IMR-90 (cell line): ENCODE results near the gene PRSS53. TPM values are rescaled to one million over a fixed set of nuclear protein-coding genes. Genes with fewer than 3 reads are reported as not detected.

Experiments used
- ATAC-seq: fragments of 200-7000 bp; cut with Tn5 transposase; 2 replicates; pipeline ENCODE4 v1.9.1; 2020; ENCODE audit warnings: low read depth, mild to moderate bottlenecking, moderate library complexity
- Bru-seq: library from RNA; stranded (reverse); fragments of 400-500 nt; gene quantifications from one replicate; lab custom pipeline; 2021; lab: Mats Ljungman, UMichigan
- BruChase-seq, 2 experiments: library from RNA; stranded (reverse); fragments of 400-500 nt; gene quantifications; one replicate each; lab custom pipeline; 2021; lab: Mats Ljungman, UMichigan
- BruUV-seq: library from RNA; stranded (reverse); fragments of 400-500 nt; replicated peaks from 2 replicates; lab custom pipeline; 2021; lab: Mats Ljungman, UMichigan
- CTCF ChIA-PET: fragments of 300-600 bp; formaldehyde crosslinking; extraction: SDS; loops from one replicate; lab custom pipeline; 2021; ENCODE audit warnings: antibody characterized with exemption; lab: Yijun Ruan, JAX
- POLR2A ChIA-PET: fragments of 300-600 bp; sonication (Branson Sonifier 250); formaldehyde crosslinking; loops from one replicate; lab custom pipeline; 2022; ENCODE audit warnings: antibody characterized with exemption; ENCODE audit not compliant: unreplicated experiment; lab: Charles Lee
- DNase-seq: peaks from one replicate; pipeline ENCODE4 v3.0.0; 2013
- H2AFZ ChIP-seq: replicated peaks from 2 replicates; pipeline ENCODE3; 2013; ENCODE audit warnings: low read length, mild to moderate bottlenecking; ENCODE audit not compliant: poor library complexity
- H2AK5ac ChIP-seq: 2 replicates; pipeline ENCODE4 v1.6.1; 2013; ENCODE audit warnings: low read depth, low read length, inconsistent platforms
- H2AK9ac ChIP-seq: replicated peaks from 2 replicates; pipeline ENCODE3; 2013; ENCODE audit warnings: mild to moderate bottlenecking, low read depth, low read length, moderate library complexity; ENCODE audit not compliant: poor library complexity
- H2BK120ac ChIP-seq: 2 replicates; pipeline ENCODE4 v1.6.1; 2013; ENCODE audit warnings: low read depth, low read length, inconsistent platforms
- H2BK15ac ChIP-seq: 3 replicates; pipeline ENCODE4 v1.6.1; 2013; ENCODE audit warnings: low read depth, low read length, inconsistent platforms
- H2BK20ac ChIP-seq: 2 replicates; pipeline ENCODE4 v1.6.1; 2013; ENCODE audit warnings: low read depth, mild to moderate bottlenecking, inconsistent platforms, low read length, moderate library complexity
- H2BK5ac ChIP-seq: 2 replicates; pipeline ENCODE4 v1.6.1; 2013; ENCODE audit warnings: mild to moderate bottlenecking, low read depth, low read length, inconsistent platforms; ENCODE audit not compliant: poor library complexity, severe bottlenecking
- H3K14ac ChIP-seq: replicated peaks from 2 replicates; pipeline ENCODE4 v1.6.1; 2013; ENCODE audit warnings: low read depth, low read length, inconsistent platforms
- H3K18ac ChIP-seq: 2 replicates; pipeline ENCODE4 v1.6.1; 2013; ENCODE audit warnings: low read depth, low read length, control low read depth
- H3K23ac ChIP-seq: 2 replicates; pipeline ENCODE4 v1.6.1; 2013; ENCODE audit warnings: low read depth, low read length, inconsistent platforms
- H3K27ac ChIP-seq: 2 replicates; pipeline ENCODE4 v1.5.1; 2013; ENCODE audit warnings: mild to moderate bottlenecking, control low read depth, low read length; ENCODE audit not compliant: insufficient read depth
- H3K27me3 ChIP-seq: 2 replicates; pipeline ENCODE4 v1.6.1; 2013; ENCODE audit warnings: low read length; ENCODE audit not compliant: control insufficient read depth, insufficient read depth
- H3K36me3 ChIP-seq: 2 replicates; pipeline ENCODE4 v1.6.1; 2013; ENCODE audit warnings: low read length, mixed read lengths; ENCODE audit not compliant: control insufficient read depth, insufficient read depth
- H3K4ac ChIP-seq: 2 replicates; pipeline ENCODE4 v1.6.1; 2013; ENCODE audit warnings: low read depth, low read length, inconsistent platforms
- H3K4me1 ChIP-seq: 2 replicates; pipeline ENCODE4 v1.6.1; 2013; ENCODE audit warnings: low read length, mixed read lengths; ENCODE audit not compliant: control insufficient read depth, insufficient read depth
- H3K4me2 ChIP-seq: 2 replicates; pipeline ENCODE4 v1.6.1; 2013; ENCODE audit warnings: low read depth, mild to moderate bottlenecking, control low read depth, low read length, moderate library complexity
- H3K4me3 ChIP-seq: 2 replicates; pipeline ENCODE4 v1.5.1; 2013; ENCODE audit warnings: low read depth, mild to moderate bottlenecking, control low read depth, low read length, moderate library complexity; ENCODE audit not compliant: insufficient read depth
- H3K56ac ChIP-seq: 2 replicates; pipeline ENCODE4 v1.6.1; 2013; ENCODE audit warnings: low read length, inconsistent platforms; ENCODE audit not compliant: insufficient read depth; ENCODE audit errors: extremely low read depth
- H3K79me1 ChIP-seq, 2 experiments: 2 replicates each; pipeline ENCODE4 v1.6.1; 2013; ENCODE audit warnings: low read length in 2 of 2, inconsistent platforms in 1 of 2, low read depth in 1 of 2
- H3K9ac ChIP-seq: 2 replicates; pipeline ENCODE4 v1.6.1; 2013; ENCODE audit warnings: low read depth, low read length, control low read depth
- H3K9me1 ChIP-seq: 2 replicates; pipeline ENCODE4 v1.6.1; 2013; ENCODE audit warnings: low read length, inconsistent platforms; ENCODE audit not compliant: insufficient read depth
- H3K9me3 ChIP-seq: 2 replicates; pipeline ENCODE4 v1.6.1; 2013; ENCODE audit warnings: low read length; ENCODE audit not compliant: control insufficient read depth, insufficient read depth
- H4K20me1 ChIP-seq: 2 replicates; pipeline ENCODE4 v1.6.1; 2013; ENCODE audit warnings: low read length, inconsistent platforms; ENCODE audit not compliant: insufficient read depth
- H4K5ac ChIP-seq: 2 replicates; pipeline ENCODE4 v1.6.1; 2013; ENCODE audit warnings: mild to moderate bottlenecking, low read depth, low read length, control low read depth
- H4K8ac ChIP-seq, 2 experiments: 2 replicates each; pipeline ENCODE4 v1.6.1; 2013; ENCODE audit warnings: low read depth in 2 of 2, low read length in 2 of 2, control low read depth in 1 of 2, inconsistent platforms in 1 of 2
- H4K91ac ChIP-seq: 2 replicates; pipeline ENCODE4 v1.6.1; 2013; ENCODE audit warnings: low read depth, low read length, inconsistent platforms; ENCODE audit not compliant: insufficient read depth
- BHLHE40 ChIP-seq: fragments of 150-350 bp; IDR thresholded peaks from 2 replicates; pipeline ENCODE4 v1.6.1; 2016; ENCODE audit warnings: mild to moderate bottlenecking, low read depth, low read length
- CHD1 ChIP-seq: IDR thresholded peaks from 2 replicates; pipeline ENCODE4 v1.6.1; 2012; ENCODE audit warnings: low read depth, low read length, improper control_type of control experiment
- FOS ChIP-seq: fragments of 150-350 bp; IDR thresholded peaks from 2 replicates; pipeline ENCODE4 v1.6.1; 2016; ENCODE audit warnings: low read depth, low read length
- MAFK ChIP-seq: IDR thresholded peaks from 2 replicates; pipeline ENCODE4 v1.6.1; 2012; ENCODE audit warnings: low read depth, low read length, improper control_type of control experiment
- MAZ ChIP-seq: IDR thresholded peaks from 2 replicates; pipeline ENCODE4 v1.6.1; 2012; ENCODE audit warnings: low read depth, mild to moderate bottlenecking, low read length, improper control_type of control experiment, moderate library complexity, borderline replicate concordance
- MXI1 ChIP-seq: IDR thresholded peaks from 2 replicates; pipeline ENCODE4 v1.6.1; 2012; ENCODE audit warnings: low read depth, mild to moderate bottlenecking, low read length, moderate library complexity, borderline replicate concordance
- NFE2L2 ChIP-seq: fragments of 150-350 bp; IDR thresholded peaks from 2 replicates; pipeline ENCODE4 v1.6.1; 2016; ENCODE audit warnings: low read depth, mild to moderate bottlenecking, low read length
- RAD21 ChIP-seq: IDR thresholded peaks from 2 replicates; pipeline ENCODE4 v1.6.1; 2012; ENCODE audit warnings: low read length, improper control_type of control experiment
- RCOR1 ChIP-seq: IDR thresholded peaks from 2 replicates; pipeline ENCODE4 v1.6.1; 2012; ENCODE audit warnings: mild to moderate bottlenecking, low read length, improper control_type of control experiment; ENCODE audit not compliant: insufficient replicate concordance
- RFX5 ChIP-seq: IDR thresholded peaks from 2 replicates; pipeline ENCODE4 v1.8.0; 2012; ENCODE audit warnings: low read depth, mild to moderate bottlenecking, low read length, moderate library complexity
- SMC3 ChIP-seq: fragments of 150-350 bp; IDR thresholded peaks from 2 replicates; pipeline ENCODE4 v1.6.1; 2016; ENCODE audit warnings: low read depth, mild to moderate bottlenecking, antibody characterized with exemption, low read length, moderate library complexity
- WGBS, 2 experiments: methylation state at CpG; one replicate each; pipeline versions ENCODE4 v1.1.5 to v1.1.7; 2013; ENCODE audit warnings: missing lambda C conversion rate in 2 of 2; ENCODE audit not compliant: insufficient read length in 1 of 2; ENCODE audit errors: extremely low coverage in 2 of 2; 5-methylcytosine and 5-hydroxymethylcytosine counted together
- dilution Hi-C: fragments of 300-500 bp; cut with HindIII; formaldehyde crosslinking; loops from one replicate; pipeline ENCODE4 v1.14.3; 2018; ENCODE audit warnings: low sequenced_read_pairs; ENCODE audit not compliant: unreplicated experiment
- in situ Hi-C: fragments of 300-500 bp; cut with MboI; formaldehyde crosslinking; loops from 3 replicates; pipeline ENCODE4 v1.14.3; 2019; ENCODE audit warnings: low sequenced_read_pairs, inconsistent platforms, mixed read lengths
- intact Hi-C: fragments of 100-400 bp; cut with micrococcal nuclease; formaldehyde crosslinking; loops from 2 replicates; pipeline ENCODE4 v1.10.0; 2022
- long read RNA-seq: library from polyadenylated mRNA; unstranded; transcript quantifications from one replicate; pipeline ENCODE4 v2.0.0, GENCODE V29; 2021; ENCODE audit not compliant: unreplicated experiment
- polyA plus RNA-seq, 3 experiments: library from polyadenylated mRNA; depleted of rRNA; stranded (reverse); fragments of >200 nt; gene quantifications; 2 replicates each; pipeline ENCODE4 v1.2.3, GENCODE V29; 2012; ENCODE audit warnings: low replicate concordance in 1 of 3
- total RNA-seq: library from RNA; depleted of rRNA; stranded (reverse); fragments of >200 nt; gene quantifications from 2 replicates; pipeline ENCODE4 v1.2.3, GENCODE V29; 2012; rRNA removed
- TF ChIP-seq, protein P1 (sequence below): conservative IDR thresholded peaks from 2 replicates; pipeline ENCODE4 v1.5.1; 2012; ENCODE audit warnings: mild to moderate bottlenecking, low read depth, low read length, improper control_type of control experiment
- TF ChIP-seq, protein P2 (sequence below): fragments of 150-350 bp; IDR thresholded peaks from 2 replicates; pipeline ENCODE4 v1.6.1; 2016; ENCODE audit warnings: low read depth, mild to moderate bottlenecking, low read length, moderate library complexity, borderline replicate concordance

PRSS53 gene
- total RNA-seq = 0.56 and 0.72 TPM in 2 replicates
- 5.4 and 5.9 TPM in 2 replicates for polyA plus RNA-seq (2012; rRNA removed)
- 1.2 and 1.8 TPM in 2 replicates for polyA plus RNA-seq (2012; cell fraction: cytosol; rRNA removed)
- polyA plus RNA-seq (2012; cell fraction: nucleus; rRNA removed; ENCODE audit: low replicate concordance) = 63.3 and 120 TPM in 2 replicates
- percentile 38 among the genes with signal in this experiment for Bru-seq, nascent RNA
- BruChase-seq, experiment 1, labeled RNA remaining after a 6-hour chase = percentile 52 among the genes with signal in this experiment
- percentile 55 among the genes with signal in this experiment for BruChase-seq, experiment 2, labeled RNA remaining after a 2-hour chase
- long read RNA-seq, partial matches to known transcripts = 2 of 3 reads
- long read RNA-seq, other reads (novel, unspliced or antisense) = 1 of 3 reads

DNA sequence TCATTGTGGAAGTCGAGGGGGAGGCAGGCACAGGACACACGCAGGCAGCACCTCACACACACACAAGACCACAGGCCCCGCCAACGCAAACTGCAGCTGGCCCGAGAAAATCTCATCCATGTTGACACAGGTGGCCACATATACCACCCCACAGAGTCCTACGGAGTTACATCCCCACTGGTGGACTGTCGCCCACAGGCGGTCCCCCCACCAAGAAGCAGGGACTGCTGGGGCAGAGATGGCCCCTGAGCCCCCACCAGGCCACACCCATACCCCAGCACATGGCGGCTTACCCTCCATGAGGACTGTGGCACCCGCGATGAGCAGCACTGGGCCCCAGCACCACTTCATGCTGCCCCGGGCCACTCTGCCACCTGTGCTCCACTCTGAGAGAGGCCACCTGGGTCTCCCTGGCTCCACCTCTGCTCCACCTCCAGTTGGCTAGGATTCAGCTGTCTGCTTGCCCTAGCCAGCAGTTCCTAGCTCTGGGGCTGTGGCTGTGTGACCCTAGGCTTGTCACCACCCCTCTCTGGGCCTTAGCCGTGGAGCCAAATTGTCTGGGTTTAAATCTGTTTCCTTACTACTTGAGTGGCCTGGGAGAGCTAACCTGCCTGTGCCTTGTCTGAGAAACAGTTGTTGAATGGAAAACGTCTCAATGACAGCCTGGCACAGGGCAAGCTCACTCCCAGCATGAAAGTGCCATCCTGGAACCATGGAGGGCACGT lies at the start of gene PRSS53:
TSS of gene PRSS53 (minus strand) at position 485 of the 725 bp plus-strand sequence. CDS start at position 351, 134 bp downstream.
- no peak for ATAC-seq
- no peaks in the 10 kb centered on the region for H3K9me3 ChIP-seq
- H3K9me1 ChIP-seq = peaks cover 12% of the 10 kb centered on the region
- H2AFZ ChIP-seq = no peak within 1 kb of the TSS
- H3K4me2 ChIP-seq = no peak within 1 kb of the TSS
- no peak within 1 kb of the TSS for H2BK5ac ChIP-seq
- no peak within 1 kb of the TSS for H3K4me3 ChIP-seq
- H2BK120ac ChIP-seq = no peak within 1 kb of the TSS
- BruUV-seq = no TSS peak
- intact Hi-C loops = no loop called here
- H3K4ac ChIP-seq = no peak within 1 kb of the TSS
- peaks cover 28 to 61% of the 10 kb centered on the region in 2 experiments for H3K79me1 ChIP-seq
- H4K5ac ChIP-seq = no peak within 1 kb of the TSS
- no peak within 1 kb of the TSS for H4K91ac ChIP-seq
- DNase-seq = no peak
- H3K23ac ChIP-seq = no peak within 1 kb of the TSS
- 65% methylated on average over 4 of the region's 15 CpGs; no CpG with 5 or more reads in 1 of the 2 experiments for WGBS, 2 experiments
- no peak within 1 kb of the TSS for H2BK15ac ChIP-seq
- no peak within 1 kb of the TSS for H4K8ac ChIP-seq
- CTCF ChIA-PET = no interaction called here
- peak within 1 kb of the TSS; percentile 5 for H2AK9ac ChIP-seq
- in situ Hi-C loops = loop anchor here (10.0 kb wide), 1 partner anchor 104 kb away; the partner anchor contains the start of gene HSD3B7
- no peak within 1 kb of the TSS for H3K56ac ChIP-seq
- peaks cover 3% of the 10 kb centered on the region for H3K4me1 ChIP-seq
- no peak within 1 kb of the TSS for H3K9ac ChIP-seq
- POLR2A ChIA-PET = no interaction called here
- H3K27ac ChIP-seq = no peak within 1 kb of the TSS
- no peak within 1 kb of the TSS for H2BK20ac ChIP-seq
- H3K36me3 ChIP-seq = peaks cover 44% of the 10 kb centered on the region
- no peaks in the 10 kb centered on the region for H3K27me3 ChIP-seq
- H3K18ac ChIP-seq = no peak within 1 kb of the TSS
- H4K20me1 ChIP-seq = peaks cover 12% of the 10 kb centered on the region
- dilution Hi-C loops = no loop called here
- H3K14ac ChIP-seq = no peak within 1 kb of the TSS
- no peak within 1 kb of the TSS for H2AK5ac ChIP-seq
- TF ChIP-seq, protein P1, sequence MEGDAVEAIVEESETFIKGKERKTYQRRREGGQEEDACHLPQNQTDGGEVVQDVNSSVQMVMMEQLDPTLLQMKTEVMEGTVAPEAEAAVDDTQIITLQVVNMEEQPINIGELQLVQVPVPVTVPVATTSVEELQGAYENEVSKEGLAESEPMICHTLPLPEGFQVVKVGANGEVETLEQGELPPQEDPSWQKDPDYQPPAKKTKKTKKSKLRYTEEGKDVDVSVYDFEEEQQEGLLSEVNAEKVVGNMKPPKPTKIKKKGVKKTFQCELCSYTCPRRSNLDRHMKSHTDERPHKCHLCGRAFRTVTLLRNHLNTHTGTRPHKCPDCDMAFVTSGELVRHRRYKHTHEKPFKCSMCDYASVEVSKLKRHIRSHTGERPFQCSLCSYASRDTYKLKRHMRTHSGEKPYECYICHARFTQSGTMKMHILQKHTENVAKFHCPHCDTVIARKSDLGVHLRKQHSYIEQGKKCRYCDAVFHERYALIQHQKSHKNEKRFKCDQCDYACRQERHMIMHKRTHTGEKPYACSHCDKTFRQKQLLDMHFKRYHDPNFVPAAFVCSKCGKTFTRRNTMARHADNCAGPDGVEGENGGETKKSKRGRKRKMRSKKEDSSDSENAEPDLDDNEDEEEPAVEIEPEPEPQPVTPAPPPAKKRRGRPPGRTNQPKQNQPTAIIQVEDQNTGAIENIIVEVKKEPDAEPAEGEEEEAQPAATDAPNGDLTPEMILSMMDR = no peak
- TF ChIP-seq CHD1 = no peak
- no peak for TF ChIP-seq MAFK
- TF ChIP-seq FOS = no peak
- no peak for TF ChIP-seq RFX5
- TF ChIP-seq RCOR1 = no peak
- TF ChIP-seq MXI1 = no peak
- TF ChIP-seq RAD21 = no peak
- TF ChIP-seq, protein P2, sequence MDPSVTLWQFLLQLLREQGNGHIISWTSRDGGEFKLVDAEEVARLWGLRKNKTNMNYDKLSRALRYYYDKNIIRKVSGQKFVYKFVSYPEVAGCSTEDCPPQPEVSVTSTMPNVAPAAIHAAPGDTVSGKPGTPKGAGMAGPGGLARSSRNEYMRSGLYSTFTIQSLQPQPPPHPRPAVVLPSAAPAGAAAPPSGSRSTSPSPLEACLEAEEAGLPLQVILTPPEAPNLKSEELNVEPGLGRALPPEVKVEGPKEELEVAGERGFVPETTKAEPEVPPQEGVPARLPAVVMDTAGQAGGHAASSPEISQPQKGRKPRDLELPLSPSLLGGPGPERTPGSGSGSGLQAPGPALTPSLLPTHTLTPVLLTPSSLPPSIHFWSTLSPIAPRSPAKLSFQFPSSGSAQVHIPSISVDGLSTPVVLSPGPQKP = no peak
- TF ChIP-seq MAZ = no peak
- TF ChIP-seq BHLHE40 = no peak
- no peak for TF ChIP-seq NFE2L2
- no peak for TF ChIP-seq SMC3
